Measurements from ENCODE around the gene ALCAM.

The ALCAM gene

DNA sequence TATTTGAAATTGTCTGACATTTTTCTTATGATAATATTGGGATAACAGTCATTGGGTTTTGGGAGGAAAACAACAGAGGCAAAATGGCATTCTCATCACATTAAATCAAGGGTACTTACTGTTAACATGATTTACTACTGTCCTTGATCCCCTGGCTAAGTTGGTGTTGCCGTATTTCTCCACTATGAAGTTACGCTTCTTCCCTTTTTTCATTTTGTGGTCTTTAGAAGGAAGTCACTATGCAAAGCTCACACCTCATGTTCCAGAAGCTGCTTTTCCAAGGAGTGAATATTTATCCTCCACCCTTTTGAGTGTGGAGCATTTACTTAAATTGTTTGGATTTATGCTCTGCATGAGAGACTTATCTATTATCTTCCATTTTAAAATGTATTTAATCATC is 63.7 kb downstream of the ALCAM start:
- no peak overlapping the region for H3K27ac Mint-ChIP-seq
- no peak overlapping the region for H3K4me3 Mint-ChIP-seq
- H3K9me3 Mint-ChIP-seq = peaks cover 3% of the 10 kb centered on the region
- no peaks in the 10 kb centered on the region for H3K4me1 Mint-ChIP-seq
- peaks cover 8% of the 10 kb centered on the region for H3K36me3 Mint-ChIP-seq (ENCODE audit: low read depth)
- TF ChIP-seq, protein P1, sequence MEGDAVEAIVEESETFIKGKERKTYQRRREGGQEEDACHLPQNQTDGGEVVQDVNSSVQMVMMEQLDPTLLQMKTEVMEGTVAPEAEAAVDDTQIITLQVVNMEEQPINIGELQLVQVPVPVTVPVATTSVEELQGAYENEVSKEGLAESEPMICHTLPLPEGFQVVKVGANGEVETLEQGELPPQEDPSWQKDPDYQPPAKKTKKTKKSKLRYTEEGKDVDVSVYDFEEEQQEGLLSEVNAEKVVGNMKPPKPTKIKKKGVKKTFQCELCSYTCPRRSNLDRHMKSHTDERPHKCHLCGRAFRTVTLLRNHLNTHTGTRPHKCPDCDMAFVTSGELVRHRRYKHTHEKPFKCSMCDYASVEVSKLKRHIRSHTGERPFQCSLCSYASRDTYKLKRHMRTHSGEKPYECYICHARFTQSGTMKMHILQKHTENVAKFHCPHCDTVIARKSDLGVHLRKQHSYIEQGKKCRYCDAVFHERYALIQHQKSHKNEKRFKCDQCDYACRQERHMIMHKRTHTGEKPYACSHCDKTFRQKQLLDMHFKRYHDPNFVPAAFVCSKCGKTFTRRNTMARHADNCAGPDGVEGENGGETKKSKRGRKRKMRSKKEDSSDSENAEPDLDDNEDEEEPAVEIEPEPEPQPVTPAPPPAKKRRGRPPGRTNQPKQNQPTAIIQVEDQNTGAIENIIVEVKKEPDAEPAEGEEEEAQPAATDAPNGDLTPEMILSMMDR (IDR thresholded peaks at IDR 0.05; ENCODE audit: unreplicated experiment in 3 of 3) = no peak
- H3K27me3 Mint-ChIP-seq (ENCODE audit: low read depth) = no peaks in the 10 kb centered on the region

DNA sequence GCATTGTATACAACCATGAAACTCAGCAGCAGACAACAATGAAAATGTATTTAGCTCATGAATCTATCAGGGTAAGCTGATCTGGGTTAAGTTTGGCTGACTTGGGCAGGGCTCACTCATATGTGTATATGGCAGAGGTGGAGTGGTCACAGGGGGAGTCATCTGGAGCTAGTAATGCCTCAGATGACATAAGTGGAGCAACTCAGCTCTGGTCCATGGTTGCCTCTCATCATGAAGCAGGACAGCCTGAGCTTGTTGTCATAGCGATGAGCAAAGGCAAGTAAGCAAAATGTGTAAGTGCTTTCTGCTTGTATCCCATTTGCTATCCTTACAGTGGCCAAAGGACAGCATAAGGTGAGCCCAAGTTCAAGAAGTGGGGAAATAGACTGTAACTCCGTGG is 64.5 kb downstream of the ALCAM start:
- Mint-ChIP-seq H3K27ac (no peak overlapping the region), H3K4me1 (no peaks in the 10 kb centered on the region), H3K4me3 (no peak overlapping the region), H3K9me3 (peaks cover 4% of the 10 kb centered on the region), H3K27me3 (ENCODE audit: low read depth) (no peaks in the 10 kb centered on the region), H3K36me3 (ENCODE audit: low read depth) (peaks cover 13% of the 10 kb centered on the region)
- TF ChIP-seq, protein P1 (IDR thresholded peaks at IDR 0.05; ENCODE audit: unreplicated experiment in 3 of 3) = no peak

GRCh38 chr3:105435277-105435676 is 68.6 kb downstream of the ALCAM start:
- TF ChIP-seq, protein P1 (IDR thresholded peaks at IDR 0.05; ENCODE audit: unreplicated experiment in 3 of 3) = no peak
- Mint-ChIP-seq H3K27me3 (ENCODE audit: low read depth) (no peaks in the 10 kb centered on the region), H3K4me3 (no peak overlapping the region), H3K9me3 (peaks cover 4% of the 10 kb centered on the region), H3K36me3 (ENCODE audit: low read depth) (peaks cover 13% of the 10 kb centered on the region), H3K4me1 (no peaks in the 10 kb centered on the region), H3K27ac (no peak overlapping the region)

DNA sequence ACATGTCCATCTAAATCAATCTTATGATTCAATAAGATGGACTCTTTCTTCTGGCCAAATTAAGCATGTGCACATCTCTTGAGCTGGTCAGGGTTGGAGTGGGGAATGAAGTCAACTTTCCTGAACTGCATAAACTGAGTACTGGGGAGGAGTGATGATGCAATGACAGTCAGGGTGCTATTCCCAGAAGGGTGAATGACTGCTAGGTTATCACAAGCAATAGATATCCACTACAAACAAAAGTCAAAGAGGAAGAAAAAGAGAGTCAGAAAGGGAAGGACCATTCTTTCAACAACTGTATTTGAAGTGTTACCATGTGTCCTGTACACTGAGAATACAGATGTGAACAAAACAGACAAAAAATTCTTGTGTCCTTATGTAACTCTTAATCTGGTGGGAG is 70.0 kb downstream of the ALCAM start:
- Mint-ChIP-seq H3K27ac (no peak overlapping the region), H3K4me3 (no peak overlapping the region), H3K4me1 (no peaks in the 10 kb centered on the region), H3K36me3 (ENCODE audit: low read depth) (peaks cover 13% of the 10 kb centered on the region), H3K27me3 (ENCODE audit: low read depth) (no peaks in the 10 kb centered on the region), H3K9me3 (peaks cover 4% of the 10 kb centered on the region)
- TF ChIP-seq, protein P1 (IDR thresholded peaks at IDR 0.05; ENCODE audit: unreplicated experiment in 3 of 3) = no peak

DNA sequence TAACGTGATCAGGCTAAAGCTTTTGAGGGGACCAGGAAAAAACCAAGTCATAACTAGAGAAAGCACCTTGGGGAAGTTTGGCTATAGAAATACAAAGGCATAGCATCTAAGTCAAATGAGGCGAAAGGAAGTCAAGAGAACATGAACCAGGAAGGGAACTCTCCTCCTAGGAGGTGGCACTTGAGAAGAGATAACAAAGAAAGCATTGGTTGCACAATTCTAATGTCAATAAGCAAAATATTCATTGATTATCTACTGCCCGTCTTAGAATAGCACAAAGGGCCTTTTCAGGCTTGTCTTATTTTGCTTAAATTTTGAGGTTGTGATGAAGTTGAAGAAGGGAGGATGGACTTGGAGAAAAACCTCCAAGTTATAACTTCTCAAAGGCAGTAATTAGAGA is 73.4 kb downstream of the ALCAM start:
- Mint-ChIP-seq H3K4me1 (no peaks in the 10 kb centered on the region), H3K4me3 (no peak overlapping the region), H3K9me3 (peaks cover 4% of the 10 kb centered on the region), H3K36me3 (ENCODE audit: low read depth) (peaks cover 9% of the 10 kb centered on the region), H3K27ac (no peak overlapping the region), H3K27me3 (ENCODE audit: low read depth) (no peaks in the 10 kb centered on the region)
- TF ChIP-seq, protein P1 (IDR thresholded peaks at IDR 0.05; ENCODE audit: unreplicated experiment in 3 of 3) = no peak

DNA sequence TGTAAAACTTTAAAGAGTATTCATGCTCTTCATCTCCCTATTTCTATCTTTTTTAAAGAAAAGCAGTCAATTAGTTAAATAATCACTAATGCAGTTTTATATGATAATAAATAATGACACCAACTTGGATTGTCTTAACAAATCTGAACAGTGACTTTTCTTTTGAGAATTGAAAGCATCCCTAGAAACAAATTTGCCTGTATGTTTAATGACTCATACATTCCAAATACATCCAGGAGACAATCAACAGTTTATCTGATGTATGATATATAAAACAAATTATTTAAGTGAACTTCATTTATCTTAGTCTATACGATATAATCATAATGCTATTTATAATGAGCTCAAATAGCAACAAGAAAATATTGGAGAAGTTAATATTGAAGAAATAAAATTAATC is 78.0 kb downstream of the ALCAM start:
- no peaks in the 10 kb centered on the region for H3K27me3 Mint-ChIP-seq (ENCODE audit: low read depth)
- no peak overlapping the region for H3K27ac Mint-ChIP-seq
- H3K4me1 Mint-ChIP-seq = peaks cover 6% of the 10 kb centered on the region
- no peak overlapping the region for H3K4me3 Mint-ChIP-seq
- H3K9me3 Mint-ChIP-seq = no peaks in the 10 kb centered on the region
- TF ChIP-seq, protein P1 (IDR thresholded peaks at IDR 0.05; ENCODE audit: unreplicated experiment in 3 of 3) = no peak
- H3K36me3 Mint-ChIP-seq (ENCODE audit: low read depth) = no peaks in the 10 kb centered on the region
